HepG2 (cell line): Measurements from ENCODE around the gene ITGB8. TPM values are rescaled to one million over a fixed set of nuclear protein-coding genes. Genes with fewer than 3 reads are reported as not detected.

Experiments used
- ATAC-seq: fragments of 200-7000 bp; cut with Tn5 transposase; 3 replicates; pipeline ENCODE4 v1.9.1; 2020; ENCODE audit warnings: mild to moderate bottlenecking, moderate library complexity
- BruUV-seq: library from RNA; stranded (reverse); fragments of 400-500 nt; replicated peaks from 2 replicates; lab custom pipeline; 2021; lab: Mats Ljungman, UMichigan
- CTCF ChIA-PET: fragments of 300-600 bp; formaldehyde crosslinking; extraction: SDS; loops from one replicate; lab custom pipeline; 2021; ENCODE audit warnings: low total read pairs, inconsistent platforms, low intra/inter-chr PET ratio; lab: Yijun Ruan, JAX
- POLR2A ChIA-PET: fragments of 350-600 bp; sonication (Branson Sonifier 250); formaldehyde crosslinking; loops from one replicate; lab custom pipeline; 2020; ENCODE audit warnings: antibody characterized with exemption, inconsistent platforms; lab: Yijun Ruan, JAX
- DNase-seq: peaks from one replicate; pipeline ENCODE4 v3.0.0-alpha.2; 2015; ENCODE audit warnings: low spot score
- FAIRE-seq: peaks from 3 replicates; lab custom pipeline; 2011; peaks lifted over from hg19 to GRCh38; lab: Jason Lieb, UNC
- H2AFZ ChIP-seq: one replicate; pipeline ENCODE4 v1.6.1; 2011; ENCODE audit warnings: low read length, inconsistent platforms
- H3K27ac ChIP-seq: fragments of 300-600 bp; 3 replicates; pipeline ENCODE4 v1.8.0; 2011; ENCODE audit warnings: mixed run types, mild to moderate bottlenecking, mixed read lengths, low read length, inconsistent platforms; ENCODE audit not compliant: insufficient read depth; ENCODE audit errors: extremely low read length
- H3K27me3 ChIP-seq, 2 experiments: fragments of 200-600 bp in 1 of 2; 2 replicates in 1 of 2; 3 replicates in 1 of 2; pipeline versions ENCODE4 v1.6.0 to v1.8.0; 2011; ENCODE audit warnings: low read length in 2 of 2, mild to moderate bottlenecking in 2 of 2, moderate library complexity in 2 of 2, inconsistent platforms in 1 of 2; ENCODE audit not compliant: insufficient read depth in 2 of 2, control insufficient read depth in 1 of 2
- H3K36me3 ChIP-seq, 2 experiments: fragments of 200-600 bp in 1 of 2; replicated peaks in 1 of 2; 2 replicates in 1 of 2; 3 replicates in 1 of 2; pipeline versions ENCODE4 v1.5.1 to v1.8.0; 2011; ENCODE audit warnings: low read length in 2 of 2, inconsistent platforms in 1 of 2; ENCODE audit not compliant: insufficient read depth in 2 of 2, control insufficient read depth in 1 of 2
- H3K4me1 ChIP-seq: 2 replicates; pipeline ENCODE4 v1.5.1; 2012; ENCODE audit warnings: low read length, inconsistent platforms; ENCODE audit not compliant: insufficient read depth
- H3K4me2 ChIP-seq: 2 replicates; pipeline ENCODE4 v1.6.0; 2011; ENCODE audit warnings: low read depth, low read length, inconsistent platforms
- H3K4me3 ChIP-seq, 3 experiments: fragments of 200-600 bp in 1 of 3; sonication (generic), shearing (Covaris generic) in 1 of 3; replicated peaks in 1 of 3; 2 replicates each; pipeline ENCODE4 v1.5.1; 2011 to 2016; ENCODE audit warnings: low read length in 3 of 3, inconsistent platforms in 2 of 3, low read depth in 2 of 3, mild to moderate bottlenecking in 2 of 3, control low read depth in 1 of 3, mixed read lengths in 1 of 3; ENCODE audit not compliant: insufficient read depth in 1 of 3
- H3K79me2 ChIP-seq: one replicate; pipeline ENCODE4 v1.6.1; 2011; ENCODE audit warnings: low read length, inconsistent platforms; ENCODE audit not compliant: insufficient read depth
- H3K9ac ChIP-seq: 2 replicates; pipeline ENCODE4 v1.6.0; 2011; ENCODE audit warnings: mild to moderate bottlenecking, low read depth, low read length, inconsistent platforms; ENCODE audit not compliant: insufficient read depth
- H3K9me3 ChIP-seq: 2 replicates; pipeline ENCODE4 v1.5.1; 2012; ENCODE audit warnings: mild to moderate bottlenecking, low read length
- H4K20me1 ChIP-seq: 2 replicates; pipeline ENCODE4 v1.6.0; 2011; ENCODE audit warnings: inconsistent platforms, mild to moderate bottlenecking, low read length, moderate library complexity; ENCODE audit not compliant: insufficient read depth
- ASH2L ChIP-seq: fragments of 300-600, 200-600 bp; sonication (generic); IDR thresholded peaks from 2 replicates; pipeline ENCODE4 v1.7.0; 2017; ENCODE audit warnings: low read depth, mild to moderate bottlenecking, moderate library complexity, mixed read lengths, low read length; ENCODE audit not compliant: insufficient read length
- CBX1 ChIP-seq: IDR thresholded peaks from one replicate; pipeline ENCODE4 v1.6.1; 2016; ENCODE audit warnings: antibody characterized with exemption, low read depth
- MXD4 ChIP-seq: IDR thresholded peaks from 2 replicates; pipeline ENCODE4 v1.6.1; 2016; ENCODE audit warnings: mild to moderate bottlenecking, missing biosample characterization, missing genetic modification reagents
- PLRG1 ChIP-seq: fragments of 450-650 bp; conservative IDR thresholded peaks from 2 replicates; pipeline ENCODE4 v1.6.1; 2016
- SNAI1 ChIP-seq: sonication (generic); formaldehyde crosslinking; IDR thresholded peaks from 2 replicates; pipeline ENCODE4 v1.5.0; 2020; ENCODE audit warnings: mild to moderate bottlenecking, missing genetic modification reagents, borderline replicate concordance
- SYNCRIP ChIP-seq: fragments of 200-400 bp; formaldehyde crosslinking; IDR thresholded peaks from 2 replicates; pipeline ENCODE4 v1.6.1; 2018; ENCODE audit warnings: mild to moderate bottlenecking, low read depth, low read length; ENCODE audit not compliant: insufficient read depth
- ZFP37 ChIP-seq: sonication (generic); formaldehyde crosslinking; IDR thresholded peaks from 2 replicates; pipeline ENCODE4 v1.4.0; 2020; ENCODE audit warnings: missing genetic modification reagents, borderline replicate concordance
- ZFP90 ChIP-seq: sonication (generic); formaldehyde crosslinking; IDR thresholded peaks from 2 replicates; pipeline ENCODE4 v1.8.0; 2022; ENCODE audit warnings: missing genetic modification reagents, mild to moderate bottlenecking, inconsistent platforms, borderline replicate concordance
- ZNF337 ChIP-seq: sonication (generic); formaldehyde crosslinking; IDR thresholded peaks from 2 replicates; pipeline ENCODE4 v1.5.1; 2020; ENCODE audit warnings: missing genetic modification reagents, low read depth, mild to moderate bottlenecking, borderline replicate concordance
- ZNF430 ChIP-seq: sonication (generic); formaldehyde crosslinking; IDR thresholded peaks from 2 replicates; pipeline ENCODE4 v1.9.0; 2021; ENCODE audit warnings: mild to moderate bottlenecking, missing genetic modification reagents
- ZSCAN22 ChIP-seq: sonication (generic); formaldehyde crosslinking; IDR thresholded peaks from 2 replicates; pipeline ENCODE4 v1.4.0; 2020; ENCODE audit warnings: mild to moderate bottlenecking, missing genetic modification reagents
- WGBS: methylation state at CpG from one replicate; pipeline ENCODE4 v1.1.6; 2017; ENCODE audit warnings: low lambda C conversion rate; 5-methylcytosine and 5-hydroxymethylcytosine counted together
- in situ Hi-C: cut with HindIII; loops from 2 replicates; pipeline ENCODE4 v1.10.0; 2017; ENCODE audit warnings: low pct_unique_long_range_greater_than_20kb; ENCODE audit not compliant: extremely low pct_ligation_motif_present
- intact Hi-C: fragments of 100-400 bp; cut with micrococcal nuclease; formaldehyde crosslinking; loops from one replicate; pipeline ENCODE4 v1.10.0; 2022; ENCODE audit not compliant: unreplicated experiment
- polyA plus RNA-seq, 8 experiments: library from polyadenylated mRNA; depleted of rRNA in 3 of 8; stranded (reverse) in 7 of 8; unstranded in 1 of 8; fragments of >200 nt; fragmentation: Illumina TruSeq in 4 of 8; extraction: Trizol in 4 of 8; gene quantifications; 2 replicates each; pipeline versions ENCODE4 v1.2.1 to v1.2.3, GENCODE V29; 2011 to 2016; ENCODE audit warnings: low read depth in 4 of 8, missing spikeins in 1 of 8, mixed read lengths in 1 of 8; ENCODE audit not compliant: insufficient read depth in 1 of 8
- total RNA-seq, 5 experiments: library from RNA; depleted of rRNA; stranded (reverse); fragments of >200 nt; fragmentation: Illumina TruSeq; extraction: Trizol; gene quantifications; 2 replicates each; pipeline ENCODE4 v1.2.3, GENCODE V29; 2016; ENCODE audit warnings: low read depth in 1 of 5
- TF ChIP-seq, protein P1 (sequence below): IDR thresholded peaks from 2 replicates; pipeline ENCODE4 v1.6.1; 2016
- TF ChIP-seq, protein P2 (sequence below): sonication (generic); formaldehyde crosslinking; IDR thresholded peaks from 2 replicates; pipeline ENCODE4 v1.4.0; 2020; ENCODE audit warnings: missing genetic modification reagents
- TF ChIP-seq, protein P3 (sequence below): sonication (generic); formaldehyde crosslinking; IDR thresholded peaks from 2 replicates; pipeline ENCODE4 v1.8.1; 2023; ENCODE audit warnings: missing genetic modification reagents, inconsistent platforms, borderline replicate concordance
- TF ChIP-seq, protein P4 (sequence below): sonication (generic); formaldehyde crosslinking; IDR thresholded peaks from 2 replicates; pipeline ENCODE4 v1.8.1; 2022; ENCODE audit warnings: mild to moderate bottlenecking, missing genetic modification reagents

ITGB8 gene
- total and polyA plus RNA-seq, 2 of the 13 experiments (the other 11 are each of a cell fraction or from before 2014, with no cell fraction given): 0.01 TPM; not detected in 1

DNA sequence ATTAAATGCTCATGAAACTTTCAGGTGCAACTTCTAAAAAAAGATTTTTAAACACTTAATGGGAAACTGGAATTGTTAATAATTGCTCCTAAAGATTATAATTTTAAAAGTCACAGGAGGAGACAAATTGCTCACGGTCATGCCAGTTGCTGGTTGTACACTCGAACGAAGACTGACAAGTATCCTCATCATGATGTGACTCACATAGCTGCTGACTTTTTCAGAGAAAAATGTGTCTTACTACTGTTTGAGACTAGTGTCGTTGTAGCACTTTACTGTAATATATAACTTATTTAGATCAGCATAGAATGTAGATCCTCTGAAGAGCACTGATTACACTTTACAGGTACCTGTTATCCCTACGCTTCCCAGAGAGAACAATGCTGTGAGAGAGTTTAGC lies 79.3 kb downstream of the ITGB8 start:
- BruUV-seq: no TSS peak
- Histone ChIP-seq H3K9me3 (no peaks in the 10 kb centered on the region), H3K79me2 (no peaks in the 10 kb centered on the region), H3K9ac (no peak overlapping the region), H2AFZ (no peak overlapping the region), H3K27ac (no peak overlapping the region), H3K4me3 (no peak overlapping the region), H3K27me3 (no peaks in the 10 kb centered on the region), H3K36me3 (no peaks in the 10 kb centered on the region), H3K4me1 (no peaks in the 10 kb centered on the region), H3K4me2 (no peak overlapping the region), H4K20me1 (no peaks in the 10 kb centered on the region)
- FAIRE-seq (no peak), ATAC-seq (no peak), DNase-seq (no peak)
- ChIA-PET POLR2A (no interaction called here), CTCF (no interaction called here)
- intact Hi-C loops (loop anchor here (10.0 kb wide), 1 partner anchor 65 kb away; no protein-coding TSS in a partner anchor), in situ Hi-C loops (no loop called here)
- TF ChIP-seq ZFP37 (CRISPR knock-in tag): no peak
- no peak for TF ChIP-seq MXD4
- TF ChIP-seq, protein P1, sequence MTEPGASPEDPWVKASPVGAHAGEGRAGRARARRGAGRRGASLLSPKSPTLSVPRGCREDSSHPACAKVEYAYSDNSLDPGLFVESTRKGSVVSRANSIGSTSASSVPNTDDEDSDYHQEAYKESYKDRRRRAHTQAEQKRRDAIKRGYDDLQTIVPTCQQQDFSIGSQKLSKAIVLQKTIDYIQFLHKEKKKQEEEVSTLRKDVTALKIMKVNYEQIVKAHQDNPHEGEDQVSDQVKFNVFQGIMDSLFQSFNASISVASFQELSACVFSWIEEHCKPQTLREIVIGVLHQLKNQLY (CRISPR knock-in tag): no peak
- no peak for TF ChIP-seq ZSCAN22 (CRISPR knock-in tag)
- no peak for TF ChIP-seq CBX1
- TF ChIP-seq ZNF337 (CRISPR knock-in tag): no peak
- TF ChIP-seq, protein P2, sequence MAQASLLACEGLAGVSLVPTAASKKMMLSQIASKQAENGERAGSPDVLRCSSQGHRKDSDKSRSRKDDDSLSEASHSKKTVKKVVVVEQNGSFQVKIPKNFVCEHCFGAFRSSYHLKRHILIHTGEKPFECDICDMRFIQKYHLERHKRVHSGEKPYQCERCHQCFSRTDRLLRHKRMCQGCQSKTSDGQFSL (CRISPR knock-in tag): no peak
- no peak for TF ChIP-seq SYNCRIP
- TF ChIP-seq ASH2L: no peak
- TF ChIP-seq SNAI1: no peak
- no peak for TF ChIP-seq ZNF430 (CRISPR knock-in tag)
- TF ChIP-seq, protein P3, sequence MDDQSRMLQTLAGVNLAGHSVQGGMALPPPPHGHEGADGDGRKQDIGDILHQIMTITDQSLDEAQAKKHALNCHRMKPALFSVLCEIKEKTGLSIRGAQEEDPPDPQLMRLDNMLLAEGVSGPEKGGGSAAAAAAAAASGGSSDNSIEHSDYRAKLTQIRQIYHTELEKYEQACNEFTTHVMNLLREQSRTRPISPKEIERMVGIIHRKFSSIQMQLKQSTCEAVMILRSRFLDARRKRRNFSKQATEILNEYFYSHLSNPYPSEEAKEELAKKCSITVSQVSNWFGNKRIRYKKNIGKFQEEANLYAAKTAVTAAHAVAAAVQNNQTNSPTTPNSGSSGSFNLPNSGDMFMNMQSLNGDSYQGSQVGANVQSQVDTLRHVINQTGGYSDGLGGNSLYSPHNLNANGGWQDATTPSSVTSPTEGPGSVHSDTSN (CRISPR knock-in tag): no peak
- no peak for TF ChIP-seq ZFP90
- no peak for TF ChIP-seq PLRG1
- TF ChIP-seq, protein P4, sequence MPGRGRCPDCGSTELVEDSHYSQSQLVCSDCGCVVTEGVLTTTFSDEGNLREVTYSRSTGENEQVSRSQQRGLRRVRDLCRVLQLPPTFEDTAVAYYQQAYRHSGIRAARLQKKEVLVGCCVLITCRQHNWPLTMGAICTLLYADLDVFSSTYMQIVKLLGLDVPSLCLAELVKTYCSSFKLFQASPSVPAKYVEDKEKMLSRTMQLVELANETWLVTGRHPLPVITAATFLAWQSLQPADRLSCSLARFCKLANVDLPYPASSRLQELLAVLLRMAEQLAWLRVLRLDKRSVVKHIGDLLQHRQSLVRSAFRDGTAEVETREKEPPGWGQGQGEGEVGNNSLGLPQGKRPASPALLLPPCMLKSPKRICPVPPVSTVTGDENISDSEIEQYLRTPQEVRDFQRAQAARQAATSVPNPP (CRISPR knock-in tag): no peak
- 0% methylated on average over 5 of the region's 5 CpGs for whole genome bisulfite sequencing
